Measurements from ENCODE around the gene DTYMK. TPM values are rescaled to one million over a fixed set of nuclear protein-coding genes. Genes with fewer than 3 reads are reported as not detected.
"Not testable (repeated sequence)": the region's sequence is repeated elsewhere in the genome, so short reads cannot be mapped to it uniquely, and the experiment has no call there.

DTYMK gene
- total RNA-seq, 1 donor from 2014 or later: 106 TPM

DNA sequence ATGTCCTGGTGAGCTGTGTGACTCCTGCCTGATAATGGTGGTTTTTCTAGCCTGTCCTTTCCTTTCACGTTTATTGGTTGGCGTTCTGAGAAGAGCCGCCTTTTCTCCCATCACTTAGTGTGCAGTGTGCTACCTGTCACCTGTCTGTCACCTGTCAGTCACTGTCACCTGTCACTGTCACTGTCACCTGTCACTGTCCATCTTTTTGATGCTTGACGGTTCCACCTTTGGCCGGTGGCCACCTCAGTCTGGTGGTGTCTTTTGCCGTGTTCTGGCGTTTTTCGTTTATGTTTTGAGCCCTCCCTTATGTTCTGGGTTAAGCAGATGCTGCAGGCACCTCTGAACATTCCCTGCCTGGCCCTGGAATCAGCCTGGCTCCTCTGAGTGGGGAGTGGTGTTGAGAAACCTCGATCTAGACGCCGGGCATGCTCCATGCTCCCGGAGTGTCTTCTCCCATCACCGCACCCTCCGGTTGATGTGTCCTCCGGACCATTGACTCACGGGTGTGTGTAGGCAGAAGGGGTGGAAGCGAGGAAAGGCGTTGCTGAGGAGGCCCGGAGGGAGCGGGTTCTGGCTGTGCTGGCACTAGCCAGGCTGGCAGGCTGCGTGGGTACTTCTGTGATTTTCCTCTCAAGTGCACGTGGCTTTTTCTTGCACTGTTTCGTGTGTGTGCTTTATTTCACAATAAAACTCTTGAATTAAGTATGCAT, 20.7 kb downstream of the DTYMK start:
- Mint-ChIP-seq H3K4me1 (ENCODE audit: low read depth) (peaks cover 10% of the 10 kb centered on the region), H3K27me3 (ENCODE audit: insufficient read depth) (no peaks in the 10 kb centered on the region), H3K36me3 (ENCODE audit: low read depth) (peaks cover 18% of the 10 kb centered on the region), H3K27ac (peak overlapping the region; percentile 76), H3K4me3 (no peak overlapping the region), H3K9me3 (no peaks in the 10 kb centered on the region)
- intact Hi-C loops (cut with micrococcal nuclease): loop anchor here (1.0 kb wide), 2 partner anchors 20 to 215 kb away; partner anchors contain the start of gene DTYMK
- no peak for DNase-seq (ENCODE audit: low spot score)

DNA sequence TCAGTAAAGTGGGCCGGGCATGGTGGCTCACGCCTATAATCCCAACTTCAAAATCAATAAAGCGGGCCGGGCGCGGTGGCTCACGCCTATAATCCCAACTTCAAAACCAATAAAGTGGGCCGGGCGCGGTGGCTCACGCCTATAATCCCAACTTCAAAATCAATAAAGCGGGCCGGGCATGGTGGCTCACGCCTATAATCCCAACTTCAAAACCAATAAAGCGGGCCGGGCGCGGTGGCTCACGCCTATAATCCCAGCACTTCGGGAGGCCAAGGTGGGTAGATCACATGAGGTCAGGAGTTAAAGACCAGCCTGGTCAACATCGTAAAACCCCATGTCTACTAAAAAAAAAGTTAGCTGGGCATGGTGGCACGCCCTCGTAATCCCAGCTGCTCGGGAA, 23.9 kb downstream of the DTYMK start:
- DNase-seq (ENCODE audit: low spot score); H3K9me3 Mint-ChIP-seq; H3K27me3 Mint-ChIP-seq (ENCODE audit: insufficient read depth); H3K27ac Mint-ChIP-seq; intact Hi-C loops (cut with micrococcal nuclease); H3K4me3 Mint-ChIP-seq: not testable (repeated sequence)
- peaks cover 10% of the 10 kb centered on the region for H3K4me1 Mint-ChIP-seq (ENCODE audit: low read depth)
- H3K36me3 Mint-ChIP-seq (ENCODE audit: low read depth): peaks cover 22% of the 10 kb centered on the region

DNA sequence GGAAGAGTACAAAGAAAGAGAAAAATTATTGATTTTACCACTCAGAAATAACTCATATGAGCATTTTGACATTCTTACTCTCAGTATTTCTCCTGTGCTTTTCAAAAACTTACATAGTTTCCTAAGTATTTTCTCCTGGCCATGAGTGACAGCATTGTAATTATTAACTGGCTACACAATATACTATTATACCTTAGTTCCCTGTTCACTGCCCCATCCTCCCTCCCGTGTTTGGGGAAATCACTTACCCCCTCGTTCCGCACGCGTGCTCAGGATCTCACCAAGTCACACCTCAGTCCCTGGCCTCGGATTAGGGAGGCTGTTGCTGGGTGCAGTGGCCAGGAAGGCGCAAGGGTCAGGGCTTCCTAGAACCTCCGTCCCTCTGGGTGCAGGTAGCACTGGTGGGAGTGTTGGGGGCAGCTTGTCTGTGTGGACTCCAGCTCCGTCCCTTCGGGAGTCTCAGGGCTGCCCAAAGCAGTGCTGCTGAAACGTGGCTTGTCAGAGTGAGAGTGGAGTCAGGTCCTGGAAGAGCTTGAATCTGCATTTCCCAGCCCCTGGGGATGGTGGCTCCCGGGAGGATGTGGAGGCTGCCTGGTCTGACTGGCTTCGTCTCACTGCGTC, 25.9 kb downstream of the DTYMK start:
- H3K4me3 Mint-ChIP-seq: no peak overlapping the region
- H3K27ac Mint-ChIP-seq: no peak overlapping the region
- H3K36me3 Mint-ChIP-seq (ENCODE audit: low read depth): peaks cover 26% of the 10 kb centered on the region
- no peak for DNase-seq (ENCODE audit: low spot score)
- H3K27me3 Mint-ChIP-seq (ENCODE audit: insufficient read depth): no peaks in the 10 kb centered on the region
- no peaks in the 10 kb centered on the region for H3K9me3 Mint-ChIP-seq
- intact Hi-C loops (cut with micrococcal nuclease): no loop called here
- peaks cover 10% of the 10 kb centered on the region for H3K4me1 Mint-ChIP-seq (ENCODE audit: low read depth)

DNA sequence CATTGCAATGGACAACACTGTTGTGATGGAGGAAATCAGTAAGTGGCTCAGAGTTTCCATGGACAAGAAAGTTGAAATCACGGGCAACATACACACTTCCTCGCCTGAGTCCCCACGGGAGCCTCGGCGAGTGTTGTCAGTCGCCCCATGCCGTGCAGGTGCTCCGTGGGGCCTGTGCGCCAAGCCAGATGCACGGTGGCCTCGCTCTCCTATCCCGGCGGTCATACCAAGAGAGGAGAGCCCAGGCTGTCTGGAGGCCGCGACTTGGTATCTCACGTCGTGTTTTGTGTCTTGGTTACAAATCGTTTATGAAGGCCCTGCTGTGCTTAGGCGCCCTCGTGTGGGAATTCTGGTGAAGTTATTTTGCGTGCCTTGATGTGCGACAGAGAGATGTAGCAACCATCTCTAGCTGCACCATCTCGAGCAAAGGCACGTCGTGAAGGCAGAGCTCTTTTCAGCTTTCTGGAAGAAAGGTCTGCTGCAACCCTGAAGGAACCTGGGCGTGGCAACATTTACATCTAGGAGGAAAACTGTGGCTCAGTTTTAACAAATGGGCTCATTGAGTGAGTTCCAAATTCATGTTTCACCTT, 27.4 kb downstream of the DTYMK start:
- Mint-ChIP-seq H3K36me3 (ENCODE audit: low read depth) (peaks cover 27% of the 10 kb centered on the region), H3K4me3 (no peak overlapping the region), H3K9me3 (no peaks in the 10 kb centered on the region), H3K27ac (no peak overlapping the region), H3K4me1 (ENCODE audit: low read depth) (no peaks in the 10 kb centered on the region), H3K27me3 (ENCODE audit: insufficient read depth) (no peaks in the 10 kb centered on the region)
- peak; percentile 16 for DNase-seq (ENCODE audit: low spot score)
- intact Hi-C loops (cut with micrococcal nuclease): no loop called here

DNA sequence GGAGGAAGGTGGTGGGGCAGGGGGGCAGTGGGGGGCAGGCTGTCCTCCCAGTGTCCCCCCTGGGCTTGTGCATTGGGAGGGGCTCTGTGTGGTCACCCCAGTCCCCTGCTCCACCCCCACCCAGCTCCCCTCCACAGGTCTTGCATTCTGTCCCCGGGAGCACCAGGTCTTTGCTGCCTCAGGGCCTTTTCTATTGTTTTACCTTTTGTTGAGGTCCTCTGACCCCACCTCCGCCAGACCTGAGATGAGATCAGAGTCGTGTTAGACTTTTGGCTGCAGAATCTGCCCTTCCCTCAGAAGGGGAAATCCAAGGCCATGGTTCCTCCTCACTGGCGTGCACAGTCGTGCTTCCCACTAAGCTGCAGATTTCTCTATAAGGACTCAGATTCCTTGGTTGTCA, 28.3 kb downstream of the DTYMK start:
- H3K4me3 Mint-ChIP-seq: no peak overlapping the region
- no peaks in the 10 kb centered on the region for H3K27me3 Mint-ChIP-seq (ENCODE audit: insufficient read depth)
- no peak for DNase-seq (ENCODE audit: low spot score)
- H3K4me1 Mint-ChIP-seq (ENCODE audit: low read depth): no peaks in the 10 kb centered on the region
- no peak overlapping the region for H3K27ac Mint-ChIP-seq
- intact Hi-C loops (cut with micrococcal nuclease): no loop called here
- peaks cover 27% of the 10 kb centered on the region for H3K36me3 Mint-ChIP-seq (ENCODE audit: low read depth)
- no peaks in the 10 kb centered on the region for H3K9me3 Mint-ChIP-seq

DNA sequence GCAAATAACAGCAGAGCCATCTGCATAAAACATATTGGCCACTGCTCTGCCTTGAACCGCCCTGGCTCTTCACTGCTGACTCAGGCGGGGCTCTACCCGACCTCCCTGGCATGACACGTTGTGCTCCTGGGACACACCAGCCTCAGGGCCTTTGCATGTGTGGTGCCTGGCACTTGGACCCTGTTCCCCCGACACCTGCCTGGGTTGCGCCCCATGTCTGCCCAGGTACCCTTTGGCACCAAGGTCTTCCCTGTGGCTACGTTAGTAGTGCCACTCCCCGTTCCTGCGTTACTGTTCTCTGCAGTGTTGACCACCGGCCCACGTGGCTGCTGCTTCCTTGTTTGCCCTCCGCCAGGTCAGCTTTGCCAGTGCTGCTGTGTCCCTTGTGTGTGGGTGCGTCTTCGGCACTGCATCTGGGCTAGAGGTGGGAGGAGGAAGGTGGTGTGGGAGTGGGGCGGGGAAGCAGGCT, 28.8 kb downstream of the DTYMK start:
- H3K27me3 Mint-ChIP-seq (ENCODE audit: insufficient read depth): no peaks in the 10 kb centered on the region
- intact Hi-C loops (cut with micrococcal nuclease): no loop called here
- H3K9me3 Mint-ChIP-seq: no peaks in the 10 kb centered on the region
- peaks cover 27% of the 10 kb centered on the region for H3K36me3 Mint-ChIP-seq (ENCODE audit: low read depth)
- no peak overlapping the region for H3K4me3 Mint-ChIP-seq
- peak overlapping the region; percentile 53 for H3K27ac Mint-ChIP-seq
- H3K4me1 Mint-ChIP-seq (ENCODE audit: low read depth): no peaks in the 10 kb centered on the region
- no peak for DNase-seq (ENCODE audit: low spot score)

DNA sequence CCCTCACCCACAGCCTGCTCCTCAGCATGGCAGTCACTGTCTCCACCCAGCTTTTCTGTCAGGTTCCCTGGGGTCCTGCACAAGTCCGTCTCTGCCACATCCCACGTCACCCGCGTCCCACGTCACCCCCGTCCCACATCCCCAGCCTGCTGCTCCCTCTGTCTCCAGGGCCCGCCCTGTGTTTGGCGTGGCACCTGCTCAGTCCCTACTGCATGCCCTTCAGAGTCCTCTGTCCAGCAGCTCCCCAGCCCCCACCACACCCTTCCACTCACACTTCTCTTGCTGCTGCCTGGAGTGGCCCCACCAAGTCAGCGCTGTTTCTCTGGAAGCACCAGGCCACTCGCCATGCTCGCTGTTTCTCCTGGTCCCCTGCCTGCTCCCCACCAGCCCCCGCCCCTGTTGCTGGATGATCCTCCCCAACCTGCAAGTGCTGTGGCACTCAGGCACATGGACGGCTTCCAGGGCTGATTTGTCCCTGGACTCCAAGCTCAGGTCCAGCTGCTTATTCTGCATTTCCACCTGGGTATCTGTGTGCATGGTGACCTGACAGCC, 30.3 kb downstream of the DTYMK start:
- H3K27me3 Mint-ChIP-seq (ENCODE audit: insufficient read depth): no peaks in the 10 kb centered on the region
- H3K9me3 Mint-ChIP-seq: no peaks in the 10 kb centered on the region
- no peak overlapping the region for H3K27ac Mint-ChIP-seq
- H3K4me1 Mint-ChIP-seq (ENCODE audit: low read depth): no peaks in the 10 kb centered on the region
- DNase-seq (ENCODE audit: low spot score): no peak
- H3K36me3 Mint-ChIP-seq (ENCODE audit: low read depth): peaks cover 33% of the 10 kb centered on the region
- intact Hi-C loops (cut with micrococcal nuclease): no loop called here
- H3K4me3 Mint-ChIP-seq: no peak overlapping the region

DNA sequence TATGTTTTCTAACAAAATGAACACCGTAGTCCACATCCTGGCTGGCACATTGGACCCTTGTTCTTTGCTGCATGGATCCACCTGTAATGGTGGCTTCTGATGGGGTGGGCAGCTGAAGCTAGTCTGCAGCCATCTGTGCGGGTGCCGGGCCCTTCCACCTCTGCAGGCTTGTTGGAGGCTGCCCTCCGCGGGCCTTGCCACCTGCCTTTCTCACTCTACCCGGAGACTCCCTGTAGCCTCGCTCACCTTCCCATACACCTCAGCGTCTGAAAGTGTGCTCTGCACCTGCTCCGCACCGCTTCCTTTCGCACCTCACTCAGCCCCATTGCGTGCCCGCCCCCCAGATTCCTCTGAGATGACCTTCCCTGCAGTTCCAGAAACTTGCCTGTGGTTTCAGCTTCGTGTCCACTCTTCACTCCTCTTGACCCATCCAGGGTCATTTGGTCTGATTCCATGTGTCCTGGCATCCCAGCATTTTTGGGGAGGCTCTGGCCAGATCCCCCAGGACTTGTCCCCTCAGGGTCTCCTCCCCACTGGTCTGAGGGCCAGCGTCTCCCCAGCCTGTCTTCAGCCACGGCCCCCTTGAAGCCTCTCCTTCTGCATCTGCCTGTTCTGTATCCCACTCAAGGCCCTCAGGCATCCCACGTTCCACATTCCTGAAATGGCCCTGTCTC, 31.0 kb downstream of the DTYMK start:
- H3K36me3 Mint-ChIP-seq (ENCODE audit: low read depth): peaks cover 37% of the 10 kb centered on the region
- no peak for DNase-seq (ENCODE audit: low spot score)
- H3K4me1 Mint-ChIP-seq (ENCODE audit: low read depth): peaks cover 5% of the 10 kb centered on the region
- H3K27ac Mint-ChIP-seq: no peak overlapping the region
- intact Hi-C loops (cut with micrococcal nuclease): no loop called here
- H3K27me3 Mint-ChIP-seq (ENCODE audit: insufficient read depth): no peaks in the 10 kb centered on the region
- no peaks in the 10 kb centered on the region for H3K9me3 Mint-ChIP-seq
- no peak overlapping the region for H3K4me3 Mint-ChIP-seq

DNA sequence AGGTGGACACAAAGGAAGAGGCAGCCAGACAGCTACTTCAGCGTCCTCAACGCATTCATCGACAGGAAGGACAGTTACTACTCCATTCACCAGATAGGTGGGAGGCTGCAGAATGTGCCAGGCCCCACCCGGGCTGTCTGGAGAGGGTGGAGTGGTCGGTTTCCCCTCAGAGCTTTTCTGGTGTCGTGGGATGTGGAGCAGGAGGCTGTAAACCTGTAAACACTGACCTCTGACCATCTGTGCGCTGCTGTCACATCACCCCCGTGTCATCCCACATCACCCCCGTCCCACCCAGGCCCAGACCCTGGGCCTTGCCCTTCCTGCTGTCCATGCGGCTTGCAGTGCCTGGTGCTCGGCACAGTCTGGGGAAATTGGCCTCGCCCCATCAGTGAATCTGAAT, 32.1 kb downstream of the DTYMK start:
- Mint-ChIP-seq H3K4me1 (ENCODE audit: low read depth) (peaks cover 6% of the 10 kb centered on the region), H3K27me3 (ENCODE audit: insufficient read depth) (no peaks in the 10 kb centered on the region), H3K27ac (no peak overlapping the region), H3K4me3 (no peak overlapping the region), H3K36me3 (ENCODE audit: low read depth) (peaks cover 30% of the 10 kb centered on the region), H3K9me3 (no peaks in the 10 kb centered on the region)
- DNase-seq (ENCODE audit: low spot score): no peak
- intact Hi-C loops (cut with micrococcal nuclease): no loop called here

DNA sequence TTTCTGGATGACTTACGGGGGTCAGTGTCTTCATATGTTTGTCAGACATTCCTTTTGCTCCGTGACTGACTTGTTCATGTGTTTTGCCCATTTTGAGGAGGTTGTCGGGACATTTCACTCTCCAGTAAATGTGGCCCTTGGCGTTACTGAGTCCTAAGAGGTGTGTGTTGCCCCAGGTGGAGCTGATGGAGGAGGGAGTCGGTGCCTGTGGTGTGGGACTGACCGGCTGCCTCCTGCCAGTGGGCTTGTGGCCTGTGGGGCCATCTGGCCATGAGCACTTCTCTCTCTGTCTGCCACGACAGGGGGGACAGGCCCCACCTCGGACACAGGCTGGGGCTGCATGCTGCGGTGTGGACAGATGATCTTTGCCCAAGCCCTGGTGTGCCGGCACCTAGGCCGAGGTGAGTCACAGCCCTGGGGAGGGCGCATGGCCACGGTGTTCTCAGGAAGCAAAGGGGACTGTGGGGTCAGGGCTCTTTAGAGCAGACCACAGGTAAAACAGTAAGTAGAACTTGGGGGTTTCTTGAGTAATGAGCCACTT, 33.3 kb downstream of the DTYMK start:
- peaks cover 27% of the 10 kb centered on the region for H3K36me3 Mint-ChIP-seq (ENCODE audit: low read depth)
- DNase-seq (ENCODE audit: low spot score): no peak
- intact Hi-C loops (cut with micrococcal nuclease): no loop called here
- no peak overlapping the region for H3K27ac Mint-ChIP-seq
- H3K27me3 Mint-ChIP-seq (ENCODE audit: insufficient read depth): no peaks in the 10 kb centered on the region
- no peak overlapping the region for H3K4me3 Mint-ChIP-seq
- peaks cover 11% of the 10 kb centered on the region for H3K4me1 Mint-ChIP-seq (ENCODE audit: low read depth)
- H3K9me3 Mint-ChIP-seq: no peaks in the 10 kb centered on the region

DNA sequence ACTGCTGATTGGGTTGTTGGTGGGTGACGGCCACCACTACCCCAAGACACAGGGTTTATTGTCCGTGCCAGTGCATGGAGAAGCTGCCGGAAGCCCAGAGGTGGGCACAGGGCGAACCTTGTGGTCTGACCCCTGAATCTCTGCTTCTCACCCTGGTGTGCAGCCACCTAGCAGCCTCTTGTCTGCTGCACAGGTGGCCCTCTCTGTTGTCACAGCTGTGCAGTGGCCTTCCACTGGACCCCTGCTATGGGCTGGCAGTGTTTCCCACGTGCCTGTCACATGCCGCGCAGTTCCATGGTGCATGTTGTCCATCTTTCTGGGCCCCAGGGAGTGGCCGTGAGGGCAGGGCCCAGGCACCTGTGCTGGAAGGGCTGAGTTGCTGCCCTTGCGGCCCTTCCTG, 33.9 kb downstream of the DTYMK start:
- DNase-seq (ENCODE audit: low spot score): no peak
- H3K27me3 Mint-ChIP-seq (ENCODE audit: insufficient read depth): no peaks in the 10 kb centered on the region
- no peak overlapping the region for H3K4me3 Mint-ChIP-seq
- peaks cover 25% of the 10 kb centered on the region for H3K36me3 Mint-ChIP-seq (ENCODE audit: low read depth)
- H3K27ac Mint-ChIP-seq: no peak overlapping the region
- H3K4me1 Mint-ChIP-seq (ENCODE audit: low read depth): peaks cover 11% of the 10 kb centered on the region
- H3K9me3 Mint-ChIP-seq: no peaks in the 10 kb centered on the region
- intact Hi-C loops (cut with micrococcal nuclease): no loop called here

DNA sequence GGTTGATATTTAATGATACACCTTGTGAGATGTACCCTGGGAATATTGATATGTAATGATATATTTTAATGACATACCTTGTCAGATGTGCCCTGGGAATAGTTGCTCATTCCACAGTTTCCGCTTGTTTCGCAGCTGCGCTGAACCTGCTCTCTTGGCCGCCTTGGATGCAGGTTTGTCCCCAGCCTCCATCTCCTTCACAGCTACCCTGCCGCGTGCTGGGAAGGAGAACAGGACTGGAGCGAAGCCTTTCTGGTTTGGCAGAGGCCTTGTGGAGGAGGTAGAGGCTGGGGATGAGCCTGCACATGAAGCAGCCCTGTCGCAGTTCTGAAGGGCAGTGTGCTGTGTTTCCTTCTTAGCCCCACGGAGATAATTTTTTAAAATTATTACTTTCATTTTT, 34.5 kb downstream of the DTYMK start:
- peaks cover 22% of the 10 kb centered on the region for H3K36me3 Mint-ChIP-seq (ENCODE audit: low read depth)
- H3K4me1 Mint-ChIP-seq (ENCODE audit: low read depth): peaks cover 11% of the 10 kb centered on the region
- H3K27me3 Mint-ChIP-seq (ENCODE audit: insufficient read depth): no peaks in the 10 kb centered on the region
- intact Hi-C loops (cut with micrococcal nuclease): no loop called here
- DNase-seq (ENCODE audit: low spot score): no peak
- no peaks in the 10 kb centered on the region for H3K9me3 Mint-ChIP-seq
- H3K27ac Mint-ChIP-seq: no peak overlapping the region
- no peak overlapping the region for H3K4me3 Mint-ChIP-seq

Data from activated T-helper 1 cell treated with anti-CD3 and anti-CD28 coated beads, Interleukin-12 subunit alpha, Interleukin-12 subunit beta, Interleukin-2, Interleukin-4 antibody, amounts not matched to agents 30 ng/mL and 10 ng/mL and 1 ng/mL, durations not matched to agents 14 hours and 24 hours and 36 hours (primary cell).